GM21367 (cell line): ENCODE measurements around the gene MRPL39.

Experiments
- ATAC-seq: cut with Tn5 transposase; IDR thresholded peaks from one replicate; pipeline ENCODE4 v1.9.1; 2021; ENCODE audit not compliant: unreplicated experiment

MRPL39 gene

DNA sequence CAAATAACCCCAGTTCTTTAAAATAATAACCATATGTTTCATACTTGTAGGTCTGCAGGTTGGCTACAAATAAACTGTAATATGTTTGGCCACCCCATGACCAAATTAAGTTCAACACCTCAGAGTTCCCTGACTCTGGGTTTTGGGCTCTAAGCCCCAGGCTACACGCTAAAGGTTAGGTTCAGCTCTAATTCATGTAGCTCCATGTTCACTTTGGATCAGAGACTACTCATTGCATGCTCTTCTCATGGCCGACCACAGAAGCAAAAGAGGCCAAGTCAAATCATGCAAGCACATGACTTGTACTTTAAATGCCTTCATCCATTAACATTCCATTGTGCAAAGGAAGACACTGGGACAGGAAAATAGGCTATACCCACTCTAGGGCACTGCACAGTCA is 66.2 kb downstream of the MRPL39 start:
- ATAC-seq, result no peak

DNA sequence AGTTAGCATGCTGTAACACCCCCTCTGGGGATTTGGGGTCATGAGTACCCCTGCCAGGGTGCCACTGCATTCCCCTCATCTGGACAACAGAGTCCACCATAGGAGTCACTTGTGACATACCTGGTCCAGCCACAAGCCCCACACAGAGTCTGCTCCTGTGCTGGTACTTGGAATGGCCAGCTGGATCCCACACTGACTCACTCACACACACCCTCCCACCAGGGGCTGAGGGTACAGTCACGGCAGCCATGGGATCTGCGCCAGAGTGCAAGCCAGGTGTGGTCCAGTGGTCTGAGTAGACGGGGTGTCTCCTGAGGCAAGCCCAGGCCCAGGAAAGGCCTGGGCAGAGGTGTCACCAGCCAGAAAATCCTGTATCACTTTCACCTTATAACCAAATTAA is 67.7 kb downstream of the MRPL39 start:
- ATAC-seq, result no peak

GRCh38 chr21:25537174-25537573 is 70.1 kb downstream of the MRPL39 start:
- ATAC-seq, result no peak

GRCh38 chr21:25536752-25537151 is 70.5 kb downstream of the MRPL39 start:
- ATAC-seq, result no peak

GRCh38 chr21:25535849-25536248 is 71.4 kb downstream of the MRPL39 start:
- no peak for ATAC-seq
